Uterus (tissue), 4 donors: ENCODE results near the gene PLCB2. TPM values are rescaled to one million over a fixed set of nuclear protein-coding genes. Genes with fewer than 3 reads are reported as not detected.

Experiments used
- DNase-seq, 2 donors: peaks; one replicate each; pipeline ENCODE4 v3.0.0-alpha.2; 2019 to 2020
- H3K27ac ChIP-seq, 2 donors: fragments of 200-600 bp; sonication (generic); 1 replicate in 1 of 2; 2 replicates in 1 of 2; pipeline ENCODE4 v1.5.1; 2016 to 2018
- H3K27me3 ChIP-seq, 2 donors: fragments of 200-600 bp; sonication (generic); one replicate each; pipeline ENCODE4 v1.5.1; 2018 to 2019; ENCODE audit warnings: control low read depth in 1 of 2
- H3K36me3 ChIP-seq, 2 donors: fragments of 200-600 bp; sonication (generic); one replicate each; pipeline ENCODE4 v1.5.1; 2019; ENCODE audit warnings: control low read depth in 1 of 2
- H3K4me1 ChIP-seq, 2 donors: fragments of 200-600 bp; sonication (generic); one replicate each; pipeline ENCODE4 v1.5.1; 2018 to 2019; ENCODE audit warnings: control low read depth in 1 of 2
- H3K4me3 ChIP-seq, 2 donors: fragments of 200-600 bp; sonication (generic); 1 replicate in 1 of 2; 2 replicates in 1 of 2; pipeline ENCODE4 v1.5.1; 2018 to 2019; ENCODE audit warnings: mild to moderate bottlenecking in 1 of 2
- H3K9me3 ChIP-seq, 2 donors: fragments of 200-600 bp; sonication (generic); one replicate each; pipeline ENCODE4 v1.5.1; 2019; ENCODE audit warnings: control low read depth in 1 of 2
- CTCF ChIP-seq, 4 experiments: fragments of 200-600 bp in 2 of 4; fragments of 450-650 bp in 2 of 4; sonication (generic) in 2 of 4; IDR thresholded peaks; one replicate each; pipeline ENCODE4 v1.5.1; 2016 to 2019; ENCODE audit warnings: antibody characterized with exemption in 4 of 4, mild to moderate bottlenecking in 2 of 4, moderate library complexity in 1 of 4
- POLR2A ChIP-seq, 2 donors: fragments of 450-650 bp; IDR thresholded peaks; one replicate each; pipeline ENCODE4 v1.6.1; 2016; ENCODE audit warnings: antibody characterized with exemption in 2 of 2, mild to moderate bottlenecking in 1 of 2, moderate library complexity in 1 of 2
- intact Hi-C: fragments of 100-400 bp; cut with DNase I; formaldehyde crosslinking; loops from one replicate; pipeline ENCODE4 v1.15.1; 2023; ENCODE audit warnings: low total_unique reads
- total RNA-seq, 4 donors: library from RNA; depleted of rRNA in 3 of 4; stranded (reverse); fragments of >200 nt in 3 of 4; gene quantifications; one replicate each; pipeline versions ENCODE4 v1.1.0 to v1.2.4, GENCODE V29; 2014 to 2023
- donor health status: DM: yes; HTN: yes; CAD: no.

The PLCB2 gene
- total RNA-seq, 4 donors from 2014 or later, result 3.5 to 19.0 (median 9.3) TPM

- no peak for DNase-seq
- TF ChIP-seq CTCF (IDR thresholded peaks at IDR 0.05) (no peak), POLR2A (IDR thresholded peaks at IDR 0.05) (no peak)
- H3K27me3 ChIP-seq, result no peaks in the 10 kb centered on the region
- intact Hi-C loops, result no loop called here
- H3K36me3 ChIP-seq, result no peaks in the 10 kb centered on the region
- no peak overlapping the region for H3K27ac ChIP-seq
- H3K4me1 ChIP-seq, result no peaks in the 10 kb centered on the region
- no peaks in the 10 kb centered on the region for H3K9me3 ChIP-seq
- no peak overlapping the region for H3K4me3 ChIP-seq
These were observed 12.7 kb upstream of the PLCB2 start for GRCh38 chr15:40320409-40320808.

GRCh38 chr15:40317580-40317979 lies 9.8 kb upstream of the PLCB2 start:
- no peak for DNase-seq
- intact Hi-C loops, result no loop called here
- H3K27me3 ChIP-seq, result no peaks in the 10 kb centered on the region
- no peak overlapping the region for H3K27ac ChIP-seq
- H3K9me3 ChIP-seq, result no peaks in the 10 kb centered on the region
- no peaks in the 10 kb centered on the region for H3K4me1 ChIP-seq
- TF ChIP-seq CTCF (IDR thresholded peaks at IDR 0.05), result no peak
- TF ChIP-seq POLR2A (IDR thresholded peaks at IDR 0.05), result no peak
- no peaks in the 10 kb centered on the region for H3K36me3 ChIP-seq
- no peak overlapping the region for H3K4me3 ChIP-seq

GRCh38 chr15:40316931-40317330 lies 9.2 kb upstream of the PLCB2 start:
- Histone ChIP-seq H3K4me1 (no peaks in the 10 kb centered on the region), H3K27ac (no peak overlapping the region), H3K27me3 (no peaks in the 10 kb centered on the region), H3K36me3 (no peaks in the 10 kb centered on the region), H3K4me3 (no peak overlapping the region), H3K9me3 (no peaks in the 10 kb centered on the region)
- no peak for TF ChIP-seq POLR2A (IDR thresholded peaks at IDR 0.05)
- no peak for TF ChIP-seq CTCF (IDR thresholded peaks at IDR 0.05)
- intact Hi-C loops, result no loop called here
- DNase-seq, result no peak

GRCh38 chr15:40314723-40315276 lies 7.1 kb upstream of the PLCB2 start:
- intact Hi-C loops, result no loop called here
- TF ChIP-seq POLR2A (IDR thresholded peaks at IDR 0.05), result no peak
- TF ChIP-seq CTCF (IDR thresholded peaks at IDR 0.05), result no peak

GRCh38 chr15:40313531-40314398 lies 6.0 kb upstream of the PLCB2 start:
- Histone ChIP-seq H3K27me3 (no peaks in the 10 kb centered on the region), H3K4me3 (no peak overlapping the region), H3K27ac (no peak overlapping the region), H3K36me3 (no peaks in the 10 kb centered on the region), H3K4me1 (no peaks in the 10 kb centered on the region), H3K9me3 (no peaks in the 10 kb centered on the region)
- no peak for TF ChIP-seq POLR2A (IDR thresholded peaks at IDR 0.05)
- TF ChIP-seq CTCF (IDR thresholded peaks at IDR 0.05), result no peak
- intact Hi-C loops, result no loop called here
- no peak for DNase-seq

More at GRCh38 chr15:40314723-40315276, 7.1 kb upstream of the PLCB2 start:
- H3K27ac ChIP-seq, result no peak overlapping the region
- DNase-seq, result no peak
- no peak overlapping the region for H3K4me3 ChIP-seq
- H3K4me1 ChIP-seq, result no peaks in the 10 kb centered on the region
- no peaks in the 10 kb centered on the region for H3K27me3 ChIP-seq
- no peaks in the 10 kb centered on the region for H3K9me3 ChIP-seq
- H3K36me3 ChIP-seq, result no peaks in the 10 kb centered on the region
